Stimulated activated CD4-positive, alpha-beta T cell treated with anti-CD3 and anti-CD28 coated beads, TNF-alpha, amount 100 ng/mL, for 4 hours (primary cell): Measurements from ENCODE around the gene TMEM97.

Experiments used
- DNase-seq, 3 experiments: peaks; one replicate each; pipeline ENCODE4 v3.0.0-alpha.2; 2020; ENCODE audit warnings: low read depth in 3 of 3

TMEM97 gene

DNA sequence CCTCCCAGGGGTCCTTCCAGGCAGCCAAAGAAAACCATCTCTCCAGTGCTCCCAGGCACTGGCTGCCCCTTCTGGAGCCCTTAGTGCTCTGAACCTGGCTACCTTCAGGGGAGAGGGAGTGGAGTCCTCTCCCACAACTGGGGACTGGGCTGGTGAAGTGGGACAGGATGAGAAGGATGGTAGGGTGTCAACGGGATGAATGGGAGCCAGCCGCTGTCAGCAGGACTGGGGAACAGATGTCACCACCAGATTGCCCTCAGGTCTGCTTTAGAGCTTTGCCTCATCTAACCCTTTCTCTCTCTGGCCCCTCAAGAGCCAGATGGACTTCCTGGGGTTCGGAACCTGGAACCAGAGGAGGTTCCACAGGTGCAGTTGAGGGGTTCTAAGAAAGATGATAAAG, 46.5 kb downstream of the TMEM97 start:
- DNase-seq: no peak

DNA sequence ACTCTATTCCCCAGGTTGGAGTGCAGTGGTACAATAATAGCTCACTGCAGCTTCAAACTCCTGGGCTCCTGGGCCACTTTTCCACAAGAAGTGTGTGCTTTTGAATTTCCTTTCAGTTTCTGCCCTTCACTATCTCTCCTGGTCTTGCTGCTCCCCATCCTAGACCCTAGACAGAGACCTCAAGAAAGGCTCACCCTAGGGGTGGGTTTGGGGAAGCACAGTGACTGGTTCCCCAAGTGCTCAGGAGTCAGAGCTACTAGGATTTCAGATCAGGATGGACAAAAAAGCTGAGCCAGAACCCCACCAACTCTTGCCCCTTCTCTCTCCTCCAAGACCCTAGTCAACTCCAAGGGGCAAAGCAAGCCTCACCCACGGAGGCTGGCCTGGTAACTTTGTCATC, 47.6 kb downstream of the TMEM97 start:
- no peak for DNase-seq

DNA sequence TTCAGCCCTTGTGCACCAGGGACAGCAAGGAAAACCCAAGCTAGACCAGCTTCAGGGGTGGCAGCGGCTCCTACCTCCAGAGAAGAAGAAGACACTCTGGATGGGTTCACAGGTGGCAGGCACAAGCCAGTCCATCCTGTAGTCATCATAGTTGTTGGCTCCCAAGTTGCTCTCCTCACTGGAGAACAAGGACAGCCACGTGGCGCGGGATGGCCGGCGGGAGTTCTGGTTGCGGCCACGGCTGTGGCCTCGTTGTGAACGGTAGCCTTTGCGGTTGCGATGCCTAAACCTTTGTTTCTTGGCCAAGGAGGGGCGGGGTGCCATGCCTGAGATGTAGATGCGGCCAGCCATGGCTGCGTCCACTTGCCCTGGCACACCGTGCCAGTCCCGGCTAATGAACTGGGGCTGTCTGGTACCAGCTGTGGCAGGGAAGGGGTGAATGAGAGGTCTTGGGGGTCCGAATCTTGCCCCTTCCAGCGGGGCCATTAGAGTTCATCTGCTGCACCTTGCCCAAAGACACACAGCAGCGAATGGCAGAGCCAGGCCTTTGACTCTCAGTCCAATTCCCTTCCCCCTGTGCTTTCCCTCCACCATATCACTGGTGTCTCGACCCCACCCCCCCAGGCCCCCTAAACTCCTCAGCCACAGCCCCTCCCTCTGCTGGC, 48.8 kb downstream of the TMEM97 start:
- no peak for DNase-seq

DNA sequence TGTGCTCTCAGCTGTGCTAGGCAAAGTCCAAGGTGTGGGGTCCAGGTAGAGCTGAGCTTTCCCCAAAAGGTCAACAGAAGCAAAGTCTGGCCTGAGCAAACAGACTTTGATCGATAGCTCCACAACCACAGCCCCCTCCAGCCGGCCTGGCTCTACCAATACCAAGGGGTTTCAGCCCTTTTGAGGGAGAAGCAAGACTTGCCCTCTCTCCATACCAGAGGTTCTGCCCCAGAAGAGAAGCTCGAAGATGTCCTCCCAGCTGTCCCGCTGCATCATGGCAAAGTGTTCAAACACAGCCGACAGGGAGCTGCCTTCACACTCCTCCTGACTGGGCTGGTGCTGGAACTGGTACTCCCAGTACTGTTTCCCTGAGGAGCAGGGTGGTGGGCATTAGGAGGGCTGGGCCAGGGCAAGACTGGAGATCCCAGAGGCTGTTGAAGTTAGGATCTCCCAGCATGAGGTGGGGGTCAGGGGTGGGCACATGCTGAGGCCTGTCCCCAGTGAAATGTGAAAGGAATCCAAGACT, 49.4 kb downstream of the TMEM97 start:
- no peak for DNase-seq

DNA sequence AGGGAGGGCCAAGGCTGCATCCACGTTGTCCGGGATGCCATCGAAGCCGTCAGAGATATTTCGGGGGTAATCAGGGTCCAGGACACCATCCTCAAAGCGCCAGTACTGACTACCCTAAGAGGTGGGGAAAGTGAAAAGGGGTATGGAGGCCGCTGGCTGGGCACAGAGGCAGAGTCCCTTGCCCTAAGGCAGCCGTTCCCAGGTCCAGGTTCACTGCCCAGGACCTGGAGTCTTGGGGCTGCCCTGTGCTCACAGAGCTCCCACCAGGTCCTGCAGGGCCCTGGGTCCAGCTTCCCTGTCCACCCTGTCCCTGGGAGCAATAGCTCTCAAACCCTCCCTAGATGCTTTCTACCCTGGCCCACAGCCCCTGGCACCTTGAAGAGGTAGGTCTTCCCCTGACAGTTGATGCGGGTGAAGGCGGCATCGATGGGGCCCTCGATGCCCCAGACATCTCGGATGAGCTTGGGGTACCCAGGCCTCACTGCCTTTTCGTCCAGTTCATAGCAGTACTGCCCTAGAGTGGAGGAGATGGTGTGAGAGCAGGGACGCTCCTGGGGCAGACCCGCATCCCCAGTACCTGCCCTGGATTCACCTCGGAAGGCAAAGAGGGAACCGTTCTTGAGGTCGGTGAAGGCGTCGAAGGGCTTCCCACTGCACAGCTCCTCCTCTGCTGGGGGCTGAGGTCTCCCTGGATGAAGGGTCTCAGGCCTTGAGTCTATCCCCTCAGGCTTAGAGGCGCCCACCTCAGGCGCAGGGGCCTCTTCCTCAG, 50.1 kb downstream of the TMEM97 start:
- DNase-seq: no peak

DNA sequence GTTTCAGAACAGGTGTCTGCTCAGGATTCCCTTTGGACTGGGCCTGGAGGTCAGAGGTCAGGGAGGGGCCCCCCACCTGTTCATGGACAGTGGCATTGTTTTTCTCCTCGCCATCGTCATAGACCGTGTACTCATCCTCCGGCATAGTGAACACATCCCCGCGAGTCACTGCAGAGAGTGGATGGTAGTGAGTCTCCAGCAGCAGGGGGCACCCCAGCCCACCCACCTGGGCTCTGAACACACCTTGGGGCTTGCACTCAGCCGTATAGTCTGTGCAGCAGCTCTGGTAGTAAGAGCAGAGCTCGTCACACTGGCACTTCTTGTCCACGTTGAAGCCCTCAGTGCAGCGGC, 50.7 kb downstream of the TMEM97 start:
- DNase-seq: no peak

DNA sequence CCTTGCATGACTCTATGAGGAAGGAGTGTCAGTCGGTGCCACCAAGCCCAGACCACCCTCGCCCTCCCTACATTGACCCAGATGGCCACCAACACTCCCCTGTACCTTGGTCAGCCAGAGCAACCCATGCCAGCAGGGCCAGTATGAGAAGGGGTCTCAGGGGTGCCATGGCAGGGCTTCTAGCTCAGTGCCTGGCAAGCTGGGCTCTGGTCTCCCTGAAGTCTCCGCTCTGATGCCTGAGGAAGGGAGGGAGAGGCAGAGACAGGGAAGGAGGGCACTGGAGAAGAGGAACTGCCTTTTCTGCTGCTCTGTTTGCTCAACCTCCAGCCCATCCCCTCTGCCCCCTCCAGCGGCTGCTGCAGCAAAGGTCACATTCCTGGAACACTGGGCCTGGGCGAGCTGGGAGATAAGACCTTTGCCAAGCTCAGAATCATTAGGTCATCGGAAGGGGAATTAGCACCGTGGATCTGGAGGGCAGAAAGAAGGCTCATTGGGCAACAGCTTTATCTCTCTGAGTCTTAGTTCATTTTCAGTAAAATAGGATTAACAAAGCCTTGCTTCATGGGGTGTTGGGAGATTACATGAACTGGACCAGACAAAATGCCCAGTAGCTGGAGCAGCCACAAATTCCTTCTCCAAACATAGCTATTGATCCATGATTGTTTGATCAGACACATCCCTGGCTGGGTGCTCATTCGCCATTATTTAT, 51.2 kb downstream of the TMEM97 start, which contains the start of gene VTN:
VTN (minus strand) TSS at position 273 of the 709 bp plus-strand sequence; CDS start at position 169, 104 bp downstream.
- DNase-seq: no peak

DNA sequence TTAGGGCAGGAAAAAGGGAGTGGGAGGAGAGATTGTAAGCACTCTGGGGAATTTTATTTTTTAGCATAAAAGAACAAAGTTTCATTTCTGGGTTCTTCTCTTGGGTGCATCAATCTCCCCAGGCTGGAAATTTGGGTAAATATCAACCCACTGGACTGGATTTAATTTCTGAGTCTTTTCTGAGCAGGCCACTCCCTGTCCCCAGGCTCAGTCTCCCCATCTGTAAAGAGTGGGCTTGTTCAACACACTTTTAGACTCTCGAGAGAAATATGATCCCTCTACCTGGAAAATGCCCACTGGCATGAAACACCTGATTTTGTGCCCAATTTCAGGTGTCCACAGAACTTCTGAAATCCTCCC, 51.7 kb downstream of the TMEM97 start:
- DNase-seq: no peak

DNA sequence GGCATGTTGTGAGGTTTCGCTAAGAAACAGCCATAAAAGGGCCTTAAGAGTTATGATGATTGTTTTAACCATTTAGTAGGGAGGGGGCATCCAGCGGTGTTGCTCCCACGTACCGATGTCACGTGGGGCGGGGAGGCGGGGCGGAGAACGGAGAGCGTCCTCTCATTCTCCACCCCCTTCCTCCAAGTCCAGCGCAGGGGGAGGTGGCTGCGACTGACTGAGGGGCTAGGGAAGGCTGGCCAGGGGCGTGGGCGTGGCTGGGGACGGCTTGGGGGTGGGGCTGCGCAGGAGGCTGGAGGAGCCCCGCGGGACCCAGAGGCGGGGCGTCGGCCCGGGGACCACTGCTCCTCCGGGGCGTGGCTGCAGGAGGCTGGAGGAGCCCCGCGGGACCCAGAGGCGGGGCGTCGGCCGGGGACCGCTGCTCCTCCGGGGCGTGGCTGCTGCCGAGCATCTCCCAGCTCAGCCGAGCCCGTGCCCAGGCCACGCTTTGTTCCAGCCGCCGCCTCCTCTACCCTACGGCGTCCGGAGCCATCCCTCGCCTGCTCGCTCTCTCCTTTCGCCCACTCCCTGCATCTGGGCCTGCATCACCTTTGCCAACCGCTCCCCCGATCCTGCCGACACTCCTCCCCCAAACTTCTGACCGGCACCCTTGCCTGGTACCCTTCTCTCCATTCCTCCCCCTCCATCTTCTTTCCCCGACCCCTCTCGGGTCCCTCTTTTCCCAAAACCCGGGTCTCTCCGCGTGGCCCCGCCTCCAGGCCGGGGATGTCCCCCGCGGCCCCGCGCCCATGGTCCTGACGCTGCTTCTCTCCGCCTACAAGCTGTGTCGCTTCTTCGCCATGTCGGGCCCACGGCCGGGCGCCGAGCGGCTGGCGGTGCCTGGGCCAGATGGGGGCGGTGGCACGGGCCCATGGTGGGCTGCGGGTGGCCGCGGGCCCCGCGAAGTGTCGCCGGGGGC, 52.5 kb downstream of the TMEM97 start, which contains the start of gene SARM1:
SARM1 (plus strand) TSS at position 450 of the 958 bp plus-strand sequence; CDS start at position 789, 339 bp downstream.
- DNase-seq: peak; percentile 67 to 73 (median 73)

DNA sequence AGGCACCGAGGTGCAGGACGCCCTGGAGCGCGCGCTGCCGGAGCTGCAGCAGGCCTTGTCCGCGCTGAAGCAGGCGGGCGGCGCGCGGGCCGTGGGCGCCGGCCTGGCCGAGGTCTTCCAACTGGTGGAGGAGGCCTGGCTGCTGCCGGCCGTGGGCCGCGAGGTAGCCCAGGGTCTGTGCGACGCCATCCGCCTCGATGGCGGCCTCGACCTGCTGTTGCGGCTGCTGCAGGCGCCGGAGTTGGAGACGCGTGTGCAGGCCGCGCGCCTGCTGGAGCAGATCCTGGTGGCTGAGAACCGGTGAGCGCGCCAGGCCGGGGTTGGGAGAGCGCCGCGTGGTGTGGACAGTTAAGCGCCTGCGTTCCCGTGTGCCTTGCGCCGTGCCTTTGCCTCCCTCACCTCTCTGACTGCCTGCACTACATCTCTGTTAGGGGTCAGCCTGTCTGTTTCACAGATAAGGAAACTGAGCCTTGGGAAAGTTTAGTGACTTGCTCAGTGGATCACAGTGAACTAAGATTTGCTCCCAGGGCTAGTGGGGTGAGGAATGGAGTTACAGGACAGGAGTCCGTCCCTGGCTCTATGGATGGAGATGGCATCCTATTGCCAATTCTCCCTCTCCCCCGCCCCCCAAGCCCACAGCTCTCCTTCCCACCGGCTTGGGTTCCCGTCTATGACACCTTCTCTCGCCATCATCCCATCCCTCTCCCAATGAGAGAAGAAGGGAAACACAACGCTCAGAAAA, 53.4 kb downstream of the TMEM97 start:
- no peak for DNase-seq

DNA sequence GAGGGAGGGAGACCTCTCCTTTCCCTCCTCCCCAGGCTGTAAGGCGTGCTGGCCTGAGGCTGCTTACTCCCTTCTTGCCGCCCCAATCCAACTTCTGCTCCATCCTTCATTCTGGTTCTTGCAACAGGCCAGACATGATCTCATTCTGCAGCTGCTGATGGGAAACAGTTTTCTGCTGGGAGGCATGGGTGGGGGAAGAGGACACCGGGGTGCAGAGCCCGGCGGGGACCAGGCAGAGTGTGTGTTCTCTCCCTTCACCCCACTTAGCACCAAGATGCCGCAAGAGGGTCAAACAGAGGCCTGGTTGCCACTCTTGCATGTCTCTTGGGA, 53.9 kb downstream of the TMEM97 start:
- no peak for DNase-seq
